Upper lobe of right lung (tissue), 1 donor: Measurements from ENCODE around the gene KCND1. TPM values are rescaled to one million over a fixed set of nuclear protein-coding genes. Genes with fewer than 3 reads are reported as not detected.

Experiments
- ATAC-seq: fragments of 200-7000 bp; cut with Tn5 transposase; one replicate; pipeline ENCODE4 v1.9.1; 2020; ENCODE audit warnings: mild to moderate bottlenecking, moderate library complexity
- DNase-seq: peaks from one replicate; pipeline ENCODE4 v3.0.0-alpha.2; 2020
- H3K27ac ChIP-seq: fragments of 200-600 bp; one replicate; pipeline ENCODE4 v1.8.0; 2022
- H3K27me3 ChIP-seq: fragments of 200-600 bp; one replicate; pipeline ENCODE4 v1.8.0; 2022; ENCODE audit warnings: mild to moderate bottlenecking
- H3K36me3 ChIP-seq: fragments of 200-600 bp; one replicate; pipeline ENCODE4 v1.8.0; 2022
- H3K4me1 ChIP-seq: fragments of 200-600 bp; one replicate; pipeline ENCODE4 v1.8.0; 2022
- H3K4me3 ChIP-seq: fragments of 200-600 bp; one replicate; pipeline ENCODE4 v1.8.0; 2022; ENCODE audit warnings: mild to moderate bottlenecking
- H3K9me3 ChIP-seq: fragments of 200-600 bp; one replicate; pipeline ENCODE4 v1.8.0; 2022
- intact Hi-C: fragments of 100-400 bp; cut with DNase I; formaldehyde crosslinking; loops from one replicate; pipeline ENCODE4 v1.11.0; 2022
- total RNA-seq: library from RNA; stranded (reverse); fragmentation: NEBNext Ultra II Directional; extraction: Animal tissue kit (Norgen Biotek cat#: 25700); gene quantifications from one replicate; pipeline ENCODE4 v1.2.1, GENCODE V29; 2021
- TF ChIP-seq, protein P1 (sequence below): fragments of 200-600 bp; IDR thresholded peaks from one replicate; pipeline ENCODE4 v1.8.0; 2022; ENCODE audit warnings: antibody characterized with exemption
- donor health status: DM: no; HTN: yes; CAD: no; lungs with severe emphysema.

KCND1 gene
- total RNA-seq, 1 donor from 2014 or later, result 1.2 TPM

DNA sequence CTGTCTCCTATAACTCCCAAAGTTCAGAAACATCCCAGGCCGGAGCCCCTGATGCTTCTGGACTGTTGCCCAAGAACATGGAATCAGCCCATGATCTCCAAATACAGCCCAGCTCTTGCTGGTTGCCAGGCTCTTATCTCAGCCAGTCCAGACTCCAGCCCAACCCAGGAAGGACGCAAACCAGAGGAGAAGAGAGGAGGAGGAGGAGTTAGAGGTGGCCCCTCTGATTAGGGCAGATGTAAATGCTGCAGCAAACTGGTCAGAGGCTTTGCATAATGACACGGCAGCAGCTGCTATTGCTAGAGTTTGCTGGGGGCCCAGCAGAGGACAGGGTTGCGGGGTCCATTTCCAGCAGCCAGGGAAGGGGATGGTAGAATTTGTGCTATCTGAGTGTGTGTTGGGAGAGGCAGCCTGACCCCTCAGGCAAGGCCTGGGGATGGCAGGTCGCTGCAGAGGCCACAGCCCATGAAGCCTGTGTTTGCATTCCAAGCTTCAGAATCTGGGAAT, 10.0 kb downstream of the KCND1 start:
- TF ChIP-seq, protein P1, sequence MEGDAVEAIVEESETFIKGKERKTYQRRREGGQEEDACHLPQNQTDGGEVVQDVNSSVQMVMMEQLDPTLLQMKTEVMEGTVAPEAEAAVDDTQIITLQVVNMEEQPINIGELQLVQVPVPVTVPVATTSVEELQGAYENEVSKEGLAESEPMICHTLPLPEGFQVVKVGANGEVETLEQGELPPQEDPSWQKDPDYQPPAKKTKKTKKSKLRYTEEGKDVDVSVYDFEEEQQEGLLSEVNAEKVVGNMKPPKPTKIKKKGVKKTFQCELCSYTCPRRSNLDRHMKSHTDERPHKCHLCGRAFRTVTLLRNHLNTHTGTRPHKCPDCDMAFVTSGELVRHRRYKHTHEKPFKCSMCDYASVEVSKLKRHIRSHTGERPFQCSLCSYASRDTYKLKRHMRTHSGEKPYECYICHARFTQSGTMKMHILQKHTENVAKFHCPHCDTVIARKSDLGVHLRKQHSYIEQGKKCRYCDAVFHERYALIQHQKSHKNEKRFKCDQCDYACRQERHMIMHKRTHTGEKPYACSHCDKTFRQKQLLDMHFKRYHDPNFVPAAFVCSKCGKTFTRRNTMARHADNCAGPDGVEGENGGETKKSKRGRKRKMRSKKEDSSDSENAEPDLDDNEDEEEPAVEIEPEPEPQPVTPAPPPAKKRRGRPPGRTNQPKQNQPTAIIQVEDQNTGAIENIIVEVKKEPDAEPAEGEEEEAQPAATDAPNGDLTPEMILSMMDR, result no peak
- Histone ChIP-seq H3K27ac (no peak overlapping the region), H3K4me3 (no peak overlapping the region), H3K9me3 (no peaks in the 10 kb centered on the region), H3K27me3 (no peaks in the 10 kb centered on the region), H3K36me3 (no peaks in the 10 kb centered on the region), H3K4me1 (no peaks in the 10 kb centered on the region)
- ATAC-seq (no peak), DNase-seq (no peak)
- intact Hi-C loops, result no loop called here

DNA sequence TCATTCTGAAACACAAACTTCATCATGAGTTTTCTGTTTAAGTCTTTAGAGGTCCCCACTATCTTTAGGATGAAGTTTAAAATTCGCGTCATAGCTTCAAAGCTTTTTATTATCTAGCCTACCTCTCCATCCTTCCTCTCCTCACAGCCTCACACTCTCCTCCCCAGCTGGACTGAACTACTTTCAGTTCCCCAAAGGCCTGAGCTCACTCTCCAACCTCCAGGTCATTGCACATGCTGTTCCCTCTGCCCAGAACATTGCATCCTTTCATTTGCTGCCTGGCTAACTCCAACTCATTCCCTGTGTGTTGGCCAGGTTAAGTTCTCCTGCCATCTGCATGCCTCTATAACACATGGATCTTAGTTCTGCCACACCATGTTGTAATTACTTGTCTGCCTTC, 11.4 kb downstream of the KCND1 start:
- Histone ChIP-seq H3K27ac (no peak overlapping the region), H3K36me3 (no peaks in the 10 kb centered on the region), H3K27me3 (no peaks in the 10 kb centered on the region), H3K4me1 (peaks cover 8% of the 10 kb centered on the region), H3K4me3 (no peak overlapping the region), H3K9me3 (no peaks in the 10 kb centered on the region)
- intact Hi-C loops, result no loop called here
- no peak for ATAC-seq
- TF ChIP-seq, protein P1, result no peak
- no peak for DNase-seq

DNA sequence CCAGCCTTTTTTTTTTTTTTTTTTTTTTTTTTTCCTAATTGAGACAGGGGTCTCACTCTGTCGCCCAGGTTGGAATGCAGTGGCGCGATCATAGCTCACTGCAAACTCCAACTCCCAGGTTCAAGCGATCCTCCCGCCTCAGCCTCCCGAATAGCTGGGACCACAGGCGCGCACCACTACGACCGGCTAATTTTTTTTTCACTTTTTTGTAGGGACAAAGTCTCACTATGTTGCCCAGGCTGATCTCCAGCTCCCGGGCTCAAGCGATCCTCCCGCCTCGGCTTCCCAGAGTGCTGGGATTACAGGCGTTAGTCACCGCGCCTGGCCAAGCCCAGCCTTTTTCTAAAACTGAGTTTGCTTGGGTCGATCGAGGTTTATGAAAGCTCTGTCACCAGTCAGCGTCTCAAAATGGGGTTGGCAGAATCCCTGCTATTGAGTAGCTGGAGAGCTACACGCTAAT, 13.0 kb downstream of the KCND1 start:
- Histone ChIP-seq H3K27ac (peak overlapping the region; percentile 95), H3K9me3 (no peaks in the 10 kb centered on the region), H3K4me1 (peaks cover 14% of the 10 kb centered on the region), H3K4me3 (peak overlapping the region; percentile 57), H3K36me3 (no peaks in the 10 kb centered on the region), H3K27me3 (no peaks in the 10 kb centered on the region)
- ATAC-seq (no peak), DNase-seq (peak; percentile 64)
- TF ChIP-seq, protein P1, result no peak
- intact Hi-C loops, result no loop called here

DNA sequence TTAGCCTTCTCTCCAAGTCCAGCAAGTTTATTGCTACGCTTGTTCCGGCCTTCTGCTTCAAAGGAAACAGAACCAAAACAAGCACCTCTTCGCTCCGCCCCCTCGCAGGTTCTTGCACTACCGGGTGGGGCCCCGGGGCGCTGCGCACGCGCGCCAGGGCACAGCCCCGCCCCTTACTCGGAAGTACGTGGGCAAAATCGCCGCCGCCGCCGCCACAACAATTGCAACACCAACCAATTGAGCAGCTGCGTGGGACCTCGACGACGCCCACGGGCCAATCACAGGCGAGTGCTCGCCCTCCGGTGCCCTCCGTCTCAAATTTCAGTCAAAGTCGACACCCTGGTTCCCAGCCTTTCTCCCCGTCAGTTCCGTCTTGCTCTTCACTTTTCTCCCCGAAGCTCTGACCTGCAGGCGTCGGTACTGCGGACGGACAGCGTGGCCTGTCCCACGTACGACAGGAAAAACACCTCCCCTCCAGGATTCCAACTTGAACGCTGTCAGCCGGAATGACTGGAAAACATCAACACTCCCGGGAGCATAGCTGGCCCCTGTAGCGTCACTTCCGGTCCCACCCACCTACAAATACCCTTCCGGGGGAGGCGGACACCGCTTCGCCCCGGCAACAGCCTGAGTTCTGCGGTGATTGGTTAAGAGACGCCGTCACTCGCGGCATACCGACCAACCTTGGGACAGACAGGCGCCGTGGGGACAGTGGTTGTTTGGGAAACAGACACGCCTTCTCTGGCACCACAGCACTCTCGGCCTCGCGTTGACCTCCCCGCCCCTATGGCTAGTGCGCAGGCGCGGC, 13.6 kb downstream of the KCND1 start:
- H3K4me3 ChIP-seq, result peak overlapping the region; percentile 57
- H3K9me3 ChIP-seq, result no peaks in the 10 kb centered on the region
- H3K4me1 ChIP-seq, result peaks cover 14% of the 10 kb centered on the region
- ATAC-seq (peak; percentile 92), DNase-seq (peak; percentile 96)
- no peaks in the 10 kb centered on the region for H3K36me3 ChIP-seq
- TF ChIP-seq, protein P1, result no peak
- H3K27me3 ChIP-seq, result no peaks in the 10 kb centered on the region
- peak overlapping the region; percentile 95 for H3K27ac ChIP-seq
- intact Hi-C loops, result no loop called here

DNA sequence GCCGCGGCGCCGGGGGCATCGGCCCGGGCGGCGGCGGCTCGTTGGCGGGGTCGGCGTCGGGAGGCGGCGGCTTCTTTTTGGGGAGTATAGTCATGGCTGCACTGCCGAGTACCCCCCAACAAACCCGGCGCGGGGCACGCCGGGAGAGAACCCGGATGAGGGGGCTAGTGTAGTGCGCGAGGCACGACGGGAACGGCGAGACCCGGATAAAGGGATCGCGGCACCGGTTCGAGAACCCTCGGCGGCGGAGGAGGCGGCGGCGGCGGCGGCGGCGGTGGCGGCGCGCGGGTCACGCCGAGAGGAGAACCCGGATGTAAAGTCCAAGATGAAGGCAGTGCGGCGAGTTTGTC, 14.2 kb downstream of the KCND1 start, which contains the start of gene OTUD5:
Gene OTUD5, minus strand, starts transcription at position 131 of the 350 bp plus-strand sequence. Its CDS starts 37 bp downstream, at position 94.
- ATAC-seq (peak; percentile 68), DNase-seq (peak; percentile 86)
- H3K27ac ChIP-seq, result peak within 1 kb of the TSS; percentile 95
- TF ChIP-seq, protein P1, result no peak
- H3K27me3 ChIP-seq, result no peaks in the 10 kb centered on the region
- peak within 1 kb of the TSS; percentile 57 for H3K4me3 ChIP-seq
- H3K4me1 ChIP-seq, result peaks cover 14% of the 10 kb centered on the region
- no peaks in the 10 kb centered on the region for H3K9me3 ChIP-seq
- intact Hi-C loops, result no loop called here
- H3K36me3 ChIP-seq, result no peaks in the 10 kb centered on the region
